Cortex of kidney (tissue), 1 donor: ENCODE results near the gene UBE2D4.
"Not testable (repeated sequence)": the region's sequence is repeated elsewhere in the genome, so short reads cannot be mapped to it uniquely, and the experiment has no call there.

ENCODE experiments used
- DNase-seq: peaks from one replicate; lab custom pipeline; 2025; lab: John Stamatoyannopoulos, UW

Gene UBE2D4

GRCh38 chr7:43968172-43969040 lies 42.2 kb downstream of the UBE2D4 start:
- not testable (repeated sequence) for DNase-seq

GRCh38 chr7:43969586-43969985 lies 43.4 kb downstream of the UBE2D4 start:
- not testable (repeated sequence) for DNase-seq

- DNase-seq, result not testable (repeated sequence)
Observed at GRCh38 chr7:43970698-43971097, 44.5 kb downstream of the UBE2D4 start.

- DNase-seq, result not testable (repeated sequence)
Observed at GRCh38 chr7:43974033-43974573, 47.9 kb downstream of the UBE2D4 start.

GRCh38 chr7:43974725-43975482 lies 48.7 kb downstream of the UBE2D4 start:
- DNase-seq, result not testable (repeated sequence)

GRCh38 chr7:43977525-43977924 lies 51.3 kb downstream of the UBE2D4 start:
- no peak for DNase-seq

- DNase-seq, result not testable (repeated sequence)
Observed at GRCh38 chr7:43978102-43978501, 51.9 kb downstream of the UBE2D4 start.

GRCh38 chr7:43982848-43983247 lies 56.6 kb downstream of the UBE2D4 start:
- not testable (repeated sequence) for DNase-seq

- DNase-seq, result not testable (repeated sequence)
Observed at GRCh38 chr7:43983736-43984135, 57.5 kb downstream of the UBE2D4 start.

GRCh38 chr7:43985904-43986864 lies 59.9 kb downstream of the UBE2D4 start:
- not testable (repeated sequence) for DNase-seq

- DNase-seq, result not testable (repeated sequence)
Observed at GRCh38 chr7:43987476-43987875, 61.2 kb downstream of the UBE2D4 start.

GRCh38 chr7:43990011-43990585 lies 63.9 kb downstream of the UBE2D4 start:
- DNase-seq, result not testable (repeated sequence)

GRCh38 chr7:43990829-43991228 lies 64.6 kb downstream of the UBE2D4 start:
- not testable (repeated sequence) for DNase-seq

GRCh38 chr7:43992896-43993295 lies 66.7 kb downstream of the UBE2D4 start:
- DNase-seq, result not testable (repeated sequence)

- not testable (repeated sequence) for DNase-seq
Observed at GRCh38 chr7:43994681-43995080, 68.4 kb downstream of the UBE2D4 start.

GRCh38 chr7:43997532-43997931 lies 71.3 kb downstream of the UBE2D4 start, which contains the start of gene SPDYE1:
Gene SPDYE1 (plus strand): TSS chr7:43997897. CDS start chr7:43999950, 2,053 bp downstream.
- not testable (repeated sequence) for DNase-seq
